ENCODE data around the gene PNMT. TPM values are rescaled to one million over a fixed set of nuclear protein-coding genes. Genes with fewer than 3 reads are reported as not detected.

Gene PNMT
- total and polyA plus RNA-seq, 2 donors (not counting 1 experiment from before 2014, with no cell fraction given): not detected

DNA sequence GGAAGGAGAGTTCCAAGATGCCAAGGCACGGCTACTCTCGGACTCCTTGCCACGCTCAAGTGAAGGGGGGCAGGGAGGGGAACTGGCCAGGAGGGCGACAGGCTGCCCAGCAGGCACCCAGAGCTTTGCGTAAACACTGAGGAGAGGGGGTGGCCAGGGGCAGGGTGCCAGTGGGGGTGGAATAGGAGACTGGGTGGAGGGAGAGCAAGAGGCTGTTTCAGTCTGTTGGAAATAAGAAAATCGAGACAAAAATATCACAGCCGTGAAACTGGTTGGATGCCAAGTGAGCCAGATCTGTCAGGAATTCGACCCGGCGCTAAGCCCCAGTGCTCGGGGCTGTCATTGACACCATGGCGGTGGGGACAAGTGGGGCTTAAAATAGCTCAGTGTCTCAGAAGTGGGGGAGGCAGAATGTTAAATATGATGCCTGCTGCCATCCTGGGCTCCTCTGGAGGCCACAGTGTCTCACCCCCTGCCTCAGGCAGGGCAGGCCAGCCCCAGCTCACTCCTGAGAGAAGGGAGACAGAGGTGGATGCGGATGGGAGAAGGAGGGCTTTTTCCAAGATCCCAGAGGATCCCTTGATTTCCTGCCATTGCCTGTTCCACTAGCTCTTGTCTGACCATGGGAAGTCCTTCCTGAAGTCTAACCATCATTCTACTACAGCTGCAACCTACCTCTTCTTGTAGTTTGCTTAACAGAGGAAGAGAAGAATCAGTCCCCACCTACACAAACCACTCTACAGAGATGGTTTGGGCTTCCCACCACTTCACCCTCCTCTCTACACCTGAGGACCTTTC, 9.5 kb downstream of the PNMT start:
- Histone ChIP-seq H3K4me1 (ENCODE audit: control insufficient read depth, extremely low read depth, insufficient read depth, low read length) (no peaks in the 10 kb centered on the region), H3K4me2 (ENCODE audit: extremely low read depth, insufficient read depth, low read length) (no peak overlapping the region), H3K36me3 (ENCODE audit: control insufficient read depth, insufficient read depth, low read length) (no peaks in the 10 kb centered on the region), H3K79me2 (ENCODE audit: control insufficient read depth, insufficient read depth, low read length) (no peaks in the 10 kb centered on the region), H4K20me1 (ENCODE audit: control insufficient read depth, extremely low read depth, insufficient read depth, low read length) (no peaks in the 10 kb centered on the region), H3K9me3 (ENCODE audit: control insufficient read depth, insufficient read depth, low read depth, low read length) (no peaks in the 10 kb centered on the region), H3K27me3 (ENCODE audit: control insufficient read depth, insufficient read depth, low read length) (no peaks in the 10 kb centered on the region), H3K4me3 (replicated peaks in 1 of 4; ENCODE audit: control extremely low read depth in 1 of 4, insufficient read depth in 1 of 4, low read depth in 3 of 4, low read length in 4 of 4) (no peak overlapping the region), H3K27ac (ENCODE audit: insufficient read depth, low read length) (no peak overlapping the region), H2AFZ (ENCODE audit: low read length) (no peak overlapping the region), H3K9ac (ENCODE audit: insufficient read depth, low read length) (no peak overlapping the region)
- no peak for DNase-seq (ENCODE audit: low read depth in 2 of 2)
- TF ChIP-seq EZH2 (IDR thresholded peaks at IDR 0.05; ENCODE audit: low read length, missing control alignments): no peak
- TF ChIP-seq, protein P1, sequence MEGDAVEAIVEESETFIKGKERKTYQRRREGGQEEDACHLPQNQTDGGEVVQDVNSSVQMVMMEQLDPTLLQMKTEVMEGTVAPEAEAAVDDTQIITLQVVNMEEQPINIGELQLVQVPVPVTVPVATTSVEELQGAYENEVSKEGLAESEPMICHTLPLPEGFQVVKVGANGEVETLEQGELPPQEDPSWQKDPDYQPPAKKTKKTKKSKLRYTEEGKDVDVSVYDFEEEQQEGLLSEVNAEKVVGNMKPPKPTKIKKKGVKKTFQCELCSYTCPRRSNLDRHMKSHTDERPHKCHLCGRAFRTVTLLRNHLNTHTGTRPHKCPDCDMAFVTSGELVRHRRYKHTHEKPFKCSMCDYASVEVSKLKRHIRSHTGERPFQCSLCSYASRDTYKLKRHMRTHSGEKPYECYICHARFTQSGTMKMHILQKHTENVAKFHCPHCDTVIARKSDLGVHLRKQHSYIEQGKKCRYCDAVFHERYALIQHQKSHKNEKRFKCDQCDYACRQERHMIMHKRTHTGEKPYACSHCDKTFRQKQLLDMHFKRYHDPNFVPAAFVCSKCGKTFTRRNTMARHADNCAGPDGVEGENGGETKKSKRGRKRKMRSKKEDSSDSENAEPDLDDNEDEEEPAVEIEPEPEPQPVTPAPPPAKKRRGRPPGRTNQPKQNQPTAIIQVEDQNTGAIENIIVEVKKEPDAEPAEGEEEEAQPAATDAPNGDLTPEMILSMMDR (conservative IDR thresholded peaks at IDR 0.05 in 1 of 2, IDR thresholded peaks at IDR 0.05 in 1 of 2; ENCODE audit: low read depth in 1 of 2, low read length in 2 of 2): no peak

DNA sequence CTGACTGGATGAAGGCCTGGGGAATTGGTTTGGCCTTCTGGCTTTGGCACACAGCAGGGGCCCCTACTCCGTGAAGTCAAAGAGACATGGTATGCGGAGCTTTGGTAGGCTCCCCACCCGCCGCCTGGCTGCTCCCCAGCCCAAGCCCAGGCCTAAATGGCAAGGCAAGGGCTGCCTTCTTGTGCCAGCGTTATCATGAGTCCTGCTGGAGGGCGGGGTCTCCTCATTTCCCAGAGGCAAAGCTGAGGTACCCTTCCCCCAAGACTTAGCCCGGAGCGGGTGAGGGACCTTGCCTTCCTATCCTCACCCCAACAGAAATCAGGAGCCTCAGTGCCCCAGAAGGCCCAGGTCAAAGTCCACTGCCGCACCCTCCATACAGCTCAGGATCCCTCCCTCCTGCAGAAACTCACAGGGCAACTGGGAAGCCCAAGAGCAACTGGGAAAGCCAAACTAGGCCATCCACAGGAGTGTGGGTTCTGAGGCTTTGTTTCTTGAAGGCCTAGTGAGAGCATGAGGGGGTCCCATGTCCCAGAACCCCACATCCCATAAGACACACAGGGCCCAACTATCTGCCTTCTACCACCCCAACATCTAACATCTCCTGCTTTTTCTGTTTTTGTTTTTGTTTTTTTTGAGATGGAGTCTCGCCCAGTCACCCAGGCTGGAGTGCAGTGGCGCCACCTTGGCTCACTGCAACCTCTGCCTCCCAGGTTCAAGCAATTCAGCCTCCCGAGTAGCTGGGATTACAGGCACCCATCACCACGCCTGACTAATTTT, 10.3 kb downstream of the PNMT start:
- no peaks in the 10 kb centered on the region for H3K27me3 ChIP-seq (ENCODE audit: control insufficient read depth, insufficient read depth, low read length)
- DNase-seq (ENCODE audit: low read depth in 2 of 2): no peak
- no peaks in the 10 kb centered on the region for H4K20me1 ChIP-seq (ENCODE audit: control insufficient read depth, extremely low read depth, insufficient read depth, low read length)
- no peak overlapping the region for H2AFZ ChIP-seq (ENCODE audit: low read length)
- no peak overlapping the region for H3K9ac ChIP-seq (ENCODE audit: insufficient read depth, low read length)
- H3K79me2 ChIP-seq (ENCODE audit: control insufficient read depth, insufficient read depth, low read length): no peaks in the 10 kb centered on the region
- TF ChIP-seq EZH2 (IDR thresholded peaks at IDR 0.05; ENCODE audit: low read length, missing control alignments): no peak
- TF ChIP-seq, protein P1 (conservative IDR thresholded peaks at IDR 0.05 in 1 of 2, IDR thresholded peaks at IDR 0.05 in 1 of 2; ENCODE audit: low read depth in 1 of 2, low read length in 2 of 2): no peak
- H3K4me3 ChIP-seq (replicated peaks in 1 of 4; ENCODE audit: control extremely low read depth in 1 of 4, insufficient read depth in 1 of 4, low read depth in 3 of 4, low read length in 4 of 4): no peak overlapping the region
- H3K27ac ChIP-seq (ENCODE audit: insufficient read depth, low read length): no peak overlapping the region
- no peaks in the 10 kb centered on the region for H3K36me3 ChIP-seq (ENCODE audit: control insufficient read depth, insufficient read depth, low read length)
- H3K9me3 ChIP-seq (ENCODE audit: control insufficient read depth, insufficient read depth, low read depth, low read length): no peaks in the 10 kb centered on the region
- H3K4me1 ChIP-seq (ENCODE audit: control insufficient read depth, extremely low read depth, insufficient read depth, low read length): no peaks in the 10 kb centered on the region
- H3K4me2 ChIP-seq (ENCODE audit: extremely low read depth, insufficient read depth, low read length): no peak overlapping the region

DNA sequence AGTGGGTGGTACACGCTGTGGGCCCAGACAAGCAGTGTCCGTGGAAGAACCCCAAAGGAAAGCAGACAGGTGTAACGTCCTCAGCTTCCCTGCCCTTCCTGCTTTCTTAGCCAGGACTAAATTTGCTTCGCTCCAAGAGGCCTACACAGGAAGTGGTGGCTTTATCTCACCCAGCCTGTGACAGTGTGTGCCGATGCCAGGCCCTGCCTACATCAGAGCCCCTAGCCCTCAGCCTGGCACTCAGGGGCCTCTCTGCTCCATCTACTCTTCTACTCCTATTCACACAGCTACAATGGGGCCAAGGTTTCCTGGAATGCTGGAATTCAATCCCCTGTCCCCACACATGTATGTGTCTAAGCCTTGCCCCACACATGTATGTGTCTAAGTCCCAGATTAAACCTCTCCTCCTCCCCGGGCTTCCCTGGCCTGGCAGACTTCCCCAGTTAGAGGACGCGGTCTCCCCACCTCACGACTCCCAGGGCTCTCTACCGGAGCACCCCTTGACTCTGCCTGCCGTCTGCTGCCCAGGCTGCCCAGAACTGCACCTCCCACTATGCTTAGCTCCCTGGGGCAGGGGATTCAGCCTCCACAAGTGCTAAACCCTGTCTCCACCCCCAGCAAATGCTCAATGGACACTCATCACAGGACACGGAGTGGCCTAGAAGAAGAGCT, 11.4 kb downstream of the PNMT start:
- no peak overlapping the region for H2AFZ ChIP-seq (ENCODE audit: low read length)
- no peaks in the 10 kb centered on the region for H3K79me2 ChIP-seq (ENCODE audit: control insufficient read depth, insufficient read depth, low read length)
- H3K4me2 ChIP-seq (ENCODE audit: extremely low read depth, insufficient read depth, low read length): no peak overlapping the region
- DNase-seq (ENCODE audit: low read depth in 2 of 2): no peak
- H3K36me3 ChIP-seq (ENCODE audit: control insufficient read depth, insufficient read depth, low read length): no peaks in the 10 kb centered on the region
- no peaks in the 10 kb centered on the region for H4K20me1 ChIP-seq (ENCODE audit: control insufficient read depth, extremely low read depth, insufficient read depth, low read length)
- no peak overlapping the region for H3K4me3 ChIP-seq (replicated peaks in 1 of 4; ENCODE audit: control extremely low read depth in 1 of 4, insufficient read depth in 1 of 4, low read depth in 3 of 4, low read length in 4 of 4)
- H3K9me3 ChIP-seq (ENCODE audit: control insufficient read depth, insufficient read depth, low read depth, low read length): no peaks in the 10 kb centered on the region
- H3K4me1 ChIP-seq (ENCODE audit: control insufficient read depth, extremely low read depth, insufficient read depth, low read length): no peaks in the 10 kb centered on the region
- no peak overlapping the region for H3K27ac ChIP-seq (ENCODE audit: insufficient read depth, low read length)
- H3K9ac ChIP-seq (ENCODE audit: insufficient read depth, low read length): no peak overlapping the region
- TF ChIP-seq, protein P1 (conservative IDR thresholded peaks at IDR 0.05 in 1 of 2, IDR thresholded peaks at IDR 0.05 in 1 of 2; ENCODE audit: low read depth in 1 of 2, low read length in 2 of 2): no peak
- no peak for TF ChIP-seq EZH2 (IDR thresholded peaks at IDR 0.05; ENCODE audit: low read length, missing control alignments)
- no peaks in the 10 kb centered on the region for H3K27me3 ChIP-seq (ENCODE audit: control insufficient read depth, insufficient read depth, low read length)
